Measurements from ENCODE around the gene ATP10B.

Gene ATP10B

DNA sequence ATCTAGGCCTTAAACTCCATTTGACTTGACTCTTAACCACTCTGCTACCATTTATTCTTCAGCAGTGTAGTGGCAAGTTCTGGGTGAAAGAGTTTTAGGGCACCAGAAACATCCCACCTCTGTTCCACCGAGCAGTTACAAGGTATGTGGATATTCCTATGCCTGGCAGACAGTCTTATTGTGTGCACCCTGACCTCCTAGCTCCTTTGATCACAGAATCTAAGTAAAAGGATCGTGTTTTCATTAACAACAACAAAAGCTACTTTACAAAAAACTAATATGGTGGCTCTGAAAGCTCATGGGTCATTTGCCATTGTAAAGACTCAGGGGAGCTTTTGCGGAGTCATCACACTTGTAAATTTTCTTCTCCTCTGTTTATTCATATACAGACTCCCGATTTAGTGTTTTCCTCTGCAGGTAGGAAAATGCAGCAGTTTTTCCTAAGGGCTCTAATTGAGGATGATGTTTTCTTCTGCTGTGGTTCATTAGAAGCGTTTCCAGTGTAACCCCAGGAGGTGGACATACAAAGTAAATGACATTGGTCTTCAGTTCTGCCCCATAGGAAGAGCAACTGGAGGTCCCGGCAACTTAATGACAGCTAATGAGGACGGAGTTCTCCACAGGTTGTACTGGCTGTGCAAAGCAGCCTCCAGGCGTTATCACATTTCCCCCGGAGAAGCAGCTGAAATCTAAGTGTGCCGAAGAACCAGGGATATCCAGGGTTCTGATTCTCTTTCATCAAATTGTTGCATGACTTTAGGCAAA lies 78.2 kb downstream of the ATP10B start:
- DNase-seq (ENCODE audit: low read depth), result no peak
- no peak overlapping the region for H3K4me3 ChIP-seq (ENCODE audit: low read length)
- TF ChIP-seq, protein P1, sequence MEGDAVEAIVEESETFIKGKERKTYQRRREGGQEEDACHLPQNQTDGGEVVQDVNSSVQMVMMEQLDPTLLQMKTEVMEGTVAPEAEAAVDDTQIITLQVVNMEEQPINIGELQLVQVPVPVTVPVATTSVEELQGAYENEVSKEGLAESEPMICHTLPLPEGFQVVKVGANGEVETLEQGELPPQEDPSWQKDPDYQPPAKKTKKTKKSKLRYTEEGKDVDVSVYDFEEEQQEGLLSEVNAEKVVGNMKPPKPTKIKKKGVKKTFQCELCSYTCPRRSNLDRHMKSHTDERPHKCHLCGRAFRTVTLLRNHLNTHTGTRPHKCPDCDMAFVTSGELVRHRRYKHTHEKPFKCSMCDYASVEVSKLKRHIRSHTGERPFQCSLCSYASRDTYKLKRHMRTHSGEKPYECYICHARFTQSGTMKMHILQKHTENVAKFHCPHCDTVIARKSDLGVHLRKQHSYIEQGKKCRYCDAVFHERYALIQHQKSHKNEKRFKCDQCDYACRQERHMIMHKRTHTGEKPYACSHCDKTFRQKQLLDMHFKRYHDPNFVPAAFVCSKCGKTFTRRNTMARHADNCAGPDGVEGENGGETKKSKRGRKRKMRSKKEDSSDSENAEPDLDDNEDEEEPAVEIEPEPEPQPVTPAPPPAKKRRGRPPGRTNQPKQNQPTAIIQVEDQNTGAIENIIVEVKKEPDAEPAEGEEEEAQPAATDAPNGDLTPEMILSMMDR (conservative IDR thresholded peaks at IDR 0.05; ENCODE audit: low read depth, low read length), result no peak

DNA sequence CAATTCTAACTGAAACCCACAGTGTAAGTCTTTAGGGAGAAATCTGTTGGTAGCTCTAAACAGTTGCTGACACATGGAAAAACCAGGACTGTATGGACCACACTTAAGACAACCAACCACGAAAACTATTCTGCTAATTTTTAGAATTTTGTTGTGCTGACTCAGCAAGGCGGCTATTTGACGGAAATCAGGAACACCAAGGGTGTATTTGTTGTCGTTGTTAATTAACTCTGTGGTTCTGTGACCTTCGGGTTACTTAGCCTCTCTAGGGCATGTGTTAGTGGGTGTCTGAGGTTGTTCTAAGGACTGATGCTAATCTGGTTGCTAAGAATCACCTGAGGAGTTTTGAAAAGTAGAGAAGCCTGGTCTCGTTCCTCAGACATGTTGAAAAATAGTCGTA lies 79.2 kb downstream of the ATP10B start:
- DNase-seq (ENCODE audit: low read depth), result no peak
- TF ChIP-seq, protein P1 (conservative IDR thresholded peaks at IDR 0.05; ENCODE audit: low read depth, low read length), result no peak
- no peak overlapping the region for H3K4me3 ChIP-seq (ENCODE audit: low read length)

DNA sequence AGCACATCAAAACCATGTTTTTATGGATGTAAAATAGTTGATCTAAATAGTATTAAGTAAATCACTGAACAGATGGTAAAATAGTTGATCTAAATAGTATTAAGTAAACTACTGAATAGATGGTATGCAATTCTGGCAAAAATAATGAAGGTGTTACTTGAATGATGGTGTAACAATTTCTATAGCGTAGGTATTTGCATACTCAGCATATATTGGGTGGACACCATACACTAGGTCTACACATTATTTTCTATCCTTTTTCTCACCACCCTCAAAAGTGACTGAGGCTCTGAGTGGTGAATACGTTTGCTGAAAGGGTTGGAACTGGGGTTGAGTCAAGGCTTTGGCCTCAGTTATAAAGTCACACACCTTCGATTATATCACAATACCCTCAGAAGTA lies 81.3 kb downstream of the ATP10B start:
- DNase-seq (ENCODE audit: low read depth), result no peak

DNA sequence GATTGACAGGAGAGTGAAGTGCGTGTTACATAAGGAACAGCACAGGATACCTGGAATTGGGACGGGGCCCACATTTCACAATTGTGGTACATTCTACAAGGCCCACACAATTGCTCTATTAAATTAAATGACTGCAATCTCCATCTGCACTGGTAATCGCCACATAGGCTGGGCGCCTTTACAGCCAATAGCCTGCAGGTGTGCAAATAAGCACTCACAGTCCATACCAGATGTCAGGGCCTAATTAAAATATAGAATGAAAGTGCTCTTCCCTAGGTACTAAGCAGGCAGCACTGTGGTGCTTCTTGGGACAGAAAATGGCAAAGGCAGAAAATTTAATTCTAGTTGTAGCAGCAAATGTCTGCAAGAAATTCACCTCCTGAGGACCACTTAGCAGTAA lies 82.7 kb downstream of the ATP10B start:
- TF ChIP-seq, protein P1 (conservative IDR thresholded peaks at IDR 0.05; ENCODE audit: low read depth, low read length), result no peak
- no peak overlapping the region for H3K4me3 ChIP-seq (ENCODE audit: low read length)
- DNase-seq (ENCODE audit: low read depth), result no peak

More for the DNA sequence above, 81.3 kb downstream of the ATP10B start:
- no peak overlapping the region for H3K4me3 ChIP-seq (ENCODE audit: low read length)
- TF ChIP-seq, protein P1 (conservative IDR thresholded peaks at IDR 0.05; ENCODE audit: low read depth, low read length), result no peak

DNA sequence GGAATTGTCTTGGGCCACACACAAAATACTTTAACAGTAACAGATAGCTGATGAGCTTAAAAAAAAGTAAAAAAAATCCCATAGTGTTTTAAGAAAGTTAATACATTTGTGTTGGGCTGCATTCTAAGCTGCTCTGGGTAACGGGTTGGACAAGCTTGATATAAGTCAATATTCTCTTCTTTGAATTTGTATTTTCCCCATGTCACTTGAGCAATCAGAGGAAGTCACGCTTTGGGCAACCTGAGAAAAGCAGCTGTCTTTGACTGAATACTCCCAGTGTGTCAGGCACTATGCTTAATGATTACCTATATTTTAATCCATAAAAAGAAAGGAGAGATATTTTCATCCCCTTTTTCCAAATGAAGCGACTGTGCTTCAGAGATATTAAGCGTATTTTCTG lies 84.9 kb downstream of the ATP10B start:
- TF ChIP-seq, protein P1 (conservative IDR thresholded peaks at IDR 0.05; ENCODE audit: low read depth, low read length), result no peak
- no peak for DNase-seq (ENCODE audit: low read depth)
- H3K4me3 ChIP-seq (ENCODE audit: low read length), result no peak overlapping the region

DNA sequence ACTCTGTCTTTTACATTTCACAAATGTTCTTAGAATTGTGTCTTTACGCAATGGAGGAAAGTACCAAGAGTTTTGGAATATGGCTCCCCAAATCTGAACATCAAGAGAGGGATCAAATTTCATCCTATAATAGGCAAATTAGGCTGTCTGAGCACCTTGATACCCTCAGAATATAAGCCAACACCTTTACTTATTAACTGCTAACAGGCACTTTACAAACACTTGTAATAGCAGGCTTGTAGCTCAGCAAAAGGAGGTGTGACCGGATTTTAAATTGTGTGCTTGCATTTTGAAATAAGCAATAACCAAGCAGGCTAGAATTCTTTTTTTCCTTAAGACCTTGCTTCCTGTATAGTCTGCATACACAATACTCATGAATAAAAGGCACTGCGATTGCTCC lies 92.0 kb downstream of the ATP10B start:
- TF ChIP-seq, protein P1 (conservative IDR thresholded peaks at IDR 0.05; ENCODE audit: low read depth, low read length), result no peak
- H3K4me3 ChIP-seq (ENCODE audit: low read length), result no peak overlapping the region
- no peak for DNase-seq (ENCODE audit: low read depth)

DNA sequence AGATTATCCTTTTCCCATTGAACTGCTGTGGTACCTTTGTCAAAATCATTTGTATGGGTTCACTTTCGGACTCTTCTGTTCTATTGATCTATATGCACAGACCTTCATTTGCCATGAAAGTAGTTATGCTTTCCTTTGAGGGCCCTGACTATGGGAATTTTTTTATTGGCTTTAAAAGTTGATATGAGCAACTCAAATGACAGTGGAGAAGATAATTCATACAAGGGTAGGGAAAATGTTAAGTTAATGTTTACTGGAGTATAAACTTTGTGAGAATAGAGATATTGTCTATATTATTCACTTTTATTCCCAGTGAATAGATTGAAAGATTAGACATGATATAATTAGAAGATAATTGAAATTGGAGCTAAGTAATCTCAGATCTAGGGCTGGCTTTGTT lies 94.8 kb downstream of the ATP10B start:
- TF ChIP-seq, protein P1 (conservative IDR thresholded peaks at IDR 0.05; ENCODE audit: low read depth, low read length), result no peak
- no peak for DNase-seq (ENCODE audit: low read depth)
- no peak overlapping the region for H3K4me3 ChIP-seq (ENCODE audit: low read length)
